Body of pancreas (tissue), 4 donors: ENCODE data around the gene SRRM2. TPM values are rescaled to one million over a fixed set of nuclear protein-coding genes. Genes with fewer than 3 reads are reported as not detected.

Experiments
- ATAC-seq: fragments of 150-250 bp; one replicate; pipeline ENCODE4 v1.9.1; 2016
- DNase-seq, 4 donors: peaks; one replicate each; pipeline ENCODE4 v3.0.0-alpha.2; 2019
- H3K27ac ChIP-seq, 4 donors: fragments of 200-600 bp; sonication (generic); 1 replicate in 3 of 4; 2 replicates in 1 of 4; pipeline versions ENCODE4 v1.5.1 to v1.6.1; 2016 to 2019; ENCODE audit warnings: mild to moderate bottlenecking in 1 of 4, mixed read lengths in 1 of 4, moderate library complexity in 1 of 4
- H3K27me3 ChIP-seq, 2 donors: fragments of 200-600 bp; sonication (generic); one replicate each; pipeline ENCODE4 v1.6.0; 2016; ENCODE audit warnings: mild to moderate bottlenecking in 1 of 2
- H3K36me3 ChIP-seq, 2 donors: fragments of 200-600 bp; sonication (generic); replicated peaks in 1 of 2; 2 replicates each; pipeline ENCODE4 v1.5.1; 2016; ENCODE audit warnings: low read depth in 2 of 2; ENCODE audit not compliant: insufficient read depth in 1 of 2
- H3K4me1 ChIP-seq: fragments of 200-600 bp; sonication (generic); one replicate; pipeline ENCODE4 v1.6.0; 2016
- H3K4me3 ChIP-seq, 2 donors: fragments of 200-600 bp; sonication (generic); 1 replicate in 1 of 2; 2 replicates in 1 of 2; pipeline ENCODE4 v1.5.1; 2016 to 2019
- H3K9me3 ChIP-seq, 3 donors: fragments of 200-600 bp; sonication (generic); 1 replicate in 2 of 3; 2 replicates in 1 of 3; pipeline ENCODE4 v1.5.1; 2016
- CTCF ChIP-seq, 7 experiments: fragments of 450-650 bp in 4 of 7; fragments of 200-600 bp in 3 of 7; sonication (generic) in 3 of 7; IDR thresholded peaks; one replicate each; pipeline ENCODE4 v1.5.1; 2016 to 2019; ENCODE audit warnings: antibody characterized with exemption in 7 of 7
- POLR2A ChIP-seq, 3 donors: fragments of 450-650 bp; IDR thresholded peaks; one replicate each; pipeline ENCODE4 v1.6.1; 2016; ENCODE audit warnings: antibody characterized with exemption in 3 of 3, mild to moderate bottlenecking in 2 of 3
- WGBS, 2 donors: methylation state at CpG; one replicate each; pipeline ENCODE4 v1.1.5; 2017; 5-methylcytosine and 5-hydroxymethylcytosine counted together
- intact Hi-C: fragments of 100-400 bp; cut with DNase I; formaldehyde crosslinking; loops from one replicate; pipeline ENCODE4 v1.15.1; 2023
- total RNA-seq, 2 donors: library from RNA; depleted of rRNA; stranded (reverse); fragments of >200 nt; gene quantifications; one replicate each; pipeline ENCODE4 v1.1.0, GENCODE V29; 2016

SRRM2 gene
- total RNA-seq, 2 donors from 2014 or later = 231 to 1,198 TPM

GRCh38 chr16:2752850-2753732 lies 653 bp downstream of the SRRM2 start:
- Histone ChIP-seq H3K4me3 (peak overlapping the region; percentile 38 to 73), H3K27ac (peak overlapping the region; percentile 94 to 100 (median 98)), H3K36me3 (peaks cover 6 to 7% of the 10 kb centered on the region in 2 donors), H3K9me3 (no peaks in the 10 kb centered on the region), H3K27me3 (no peaks in the 10 kb centered on the region), H3K4me1 (peaks cover 55% of the 10 kb centered on the region)
- peak; percentile 88 to 90 (median 90) for DNase-seq
- intact Hi-C loops = no loop called here
- ATAC-seq = peak; percentile 81
- no peak for TF ChIP-seq CTCF (IDR thresholded peaks at IDR 0.05)
- no peak for TF ChIP-seq POLR2A (IDR thresholded peaks at IDR 0.05)
- WGBS, 2 donors = 0 to 1% methylated on average over 29 to 45 of the region's 82 CpGs

- Histone ChIP-seq H3K4me3 (peak overlapping the region; percentile 38 to 73), H3K27ac (peak overlapping the region in 3 of 4 donors; percentile 96 to 100 (median 99)), H3K4me1 (peaks cover 49% of the 10 kb centered on the region), H3K9me3 (no peaks in the 10 kb centered on the region), H3K36me3 (peaks cover 10% of the 10 kb centered on the region in 2 donors), H3K27me3 (no peaks in the 10 kb centered on the region)
- intact Hi-C loops = no loop called here
- DNase-seq (no peak), ATAC-seq (no peak)
- 1 to 4% methylated on average over 7 of the region's 7 CpGs for WGBS, 2 donors
- no peak for TF ChIP-seq CTCF (IDR thresholded peaks at IDR 0.05)
- no peak for TF ChIP-seq POLR2A (IDR thresholded peaks at IDR 0.05)
These were observed 1.2 kb downstream of the SRRM2 start for GRCh38 chr16:2753733-2754020.

GRCh38 chr16:2755158-2755557 lies 2.7 kb downstream of the SRRM2 start:
- DNase-seq (no peak), ATAC-seq (no peak)
- intact Hi-C loops = no loop called here
- Histone ChIP-seq H3K27me3 (no peaks in the 10 kb centered on the region), H3K4me3 (no peak overlapping the region), H3K27ac (no peak overlapping the region), H3K9me3 (no peaks in the 10 kb centered on the region), H3K4me1 (peaks cover 42% of the 10 kb centered on the region), H3K36me3 (peaks cover 24 to 25% of the 10 kb centered on the region in 2 donors)
- WGBS, 2 donors = 5 to 10% methylated on average over 3 of the region's 3 CpGs
- no peak for TF ChIP-seq CTCF (IDR thresholded peaks at IDR 0.05)
- TF ChIP-seq POLR2A (IDR thresholded peaks at IDR 0.05) = no peak

- DNase-seq (no peak), ATAC-seq (no peak)
- no peaks in the 10 kb centered on the region for H3K9me3 ChIP-seq
- TF ChIP-seq CTCF (IDR thresholded peaks at IDR 0.05) = no peak
- TF ChIP-seq POLR2A (IDR thresholded peaks at IDR 0.05) = no peak
- peaks cover 25 to 36% of the 10 kb centered on the region in 2 donors for H3K36me3 ChIP-seq
- intact Hi-C loops = no loop called here
- no peak overlapping the region for H3K4me3 ChIP-seq
- no peak overlapping the region for H3K27ac ChIP-seq
- H3K27me3 ChIP-seq = no peaks in the 10 kb centered on the region
- 84 to 86% methylated on average over 15 to 30 of the region's 30 CpGs for WGBS, 2 donors
- peaks cover 40% of the 10 kb centered on the region for H3K4me1 ChIP-seq
These were observed 4.0 kb downstream of the SRRM2 start for GRCh38 chr16:2756288-2757015.
